ENCODE data around the gene CERT1.

CERT1 gene

GRCh38 chr5:75471193-75471592 lies 40.2 kb downstream of the CERT1 start:
- FAIRE-seq, result no peak

DNA sequence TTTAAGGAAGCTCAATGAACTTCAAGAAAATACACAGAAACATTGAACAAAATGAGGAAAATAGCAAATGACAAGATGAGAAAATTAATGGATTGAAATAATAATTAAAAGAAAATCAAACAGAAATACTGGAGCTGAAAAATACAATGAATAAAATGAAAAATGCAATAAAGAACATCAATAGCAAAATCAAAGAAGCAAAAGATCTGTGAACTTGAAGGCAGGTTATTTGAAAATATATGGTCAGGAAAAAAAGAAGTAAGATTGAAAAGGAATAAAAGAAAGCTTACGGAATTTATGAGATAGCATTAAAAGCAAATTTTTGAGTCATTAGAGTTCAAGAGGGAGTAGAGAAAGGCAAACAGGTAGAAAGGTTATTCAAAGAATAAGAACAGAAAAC lies 42.4 kb downstream of the CERT1 start:
- no peak for FAIRE-seq

DNA sequence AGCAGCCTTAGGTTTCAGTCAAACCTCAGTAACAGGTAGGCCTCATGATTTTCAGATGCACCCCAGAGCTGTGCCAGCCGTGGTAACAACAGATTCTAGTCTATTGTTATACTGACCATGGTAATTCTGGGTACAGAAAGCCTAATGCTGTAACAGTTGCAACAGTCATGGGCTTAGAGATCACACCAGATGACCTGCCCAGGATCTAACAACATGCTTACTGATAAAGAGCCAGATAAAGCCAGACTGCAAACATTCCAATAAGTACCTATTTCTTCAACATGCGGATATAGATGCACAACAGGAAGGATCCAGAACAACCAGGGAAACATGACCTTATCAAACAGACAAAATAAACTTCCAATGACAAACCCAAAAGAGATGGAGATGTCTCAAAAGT lies 42.8 kb downstream of the CERT1 start:
- FAIRE-seq, result no peak

DNA sequence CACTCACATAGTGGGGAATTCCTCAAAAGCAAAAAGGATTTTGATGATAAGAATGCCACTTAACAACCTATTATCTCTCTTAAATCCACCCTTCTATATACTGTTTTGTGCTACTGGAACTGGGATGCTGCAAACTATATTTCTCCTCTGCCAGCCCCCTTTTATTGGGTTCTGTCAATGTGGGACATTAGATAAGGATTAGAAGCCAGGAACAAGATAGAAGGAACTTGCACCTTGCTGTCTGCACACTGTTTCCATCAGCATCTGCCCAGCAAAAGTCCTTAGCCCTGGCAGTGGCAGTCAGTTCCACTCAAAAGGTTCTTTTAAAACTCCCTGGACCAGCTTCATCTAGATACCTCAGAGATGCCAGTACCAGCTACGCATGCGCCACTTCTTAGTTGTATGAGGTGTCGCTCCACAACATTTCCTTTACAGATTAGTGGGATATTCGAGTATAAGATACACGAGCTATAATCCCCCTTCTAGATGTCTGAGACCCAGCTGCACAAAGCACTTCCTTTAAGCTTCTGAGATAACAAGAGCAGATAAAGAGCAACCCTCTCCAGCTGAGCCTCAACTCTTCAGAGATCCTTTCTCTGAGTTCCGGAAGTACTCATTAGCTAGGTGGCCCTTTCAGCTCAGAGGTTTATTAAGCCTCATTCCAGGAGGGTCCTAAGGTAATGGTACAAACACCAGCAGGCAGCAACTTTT lies 45.3 kb downstream of the CERT1 start:
- no peak for FAIRE-seq

DNA sequence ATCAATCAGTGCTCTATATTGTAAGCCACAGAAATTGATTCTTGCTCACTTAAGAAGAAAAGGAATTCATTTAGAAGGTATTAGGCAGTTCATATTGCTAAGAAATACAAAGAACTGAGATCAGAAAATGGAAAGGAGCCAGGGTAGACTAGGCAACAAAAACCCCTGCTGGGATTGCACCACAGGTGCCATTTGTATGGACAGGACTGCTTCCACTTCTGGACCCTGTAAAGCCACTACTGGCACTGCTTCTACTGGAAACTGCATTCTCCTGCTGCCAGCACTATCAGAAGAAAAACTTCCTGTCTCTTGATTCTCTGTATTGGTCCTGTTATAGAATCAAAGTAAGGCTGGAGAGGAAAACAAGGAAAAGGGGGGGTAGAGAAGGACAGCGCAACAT lies 45.9 kb downstream of the CERT1 start:
- no peak for FAIRE-seq

DNA sequence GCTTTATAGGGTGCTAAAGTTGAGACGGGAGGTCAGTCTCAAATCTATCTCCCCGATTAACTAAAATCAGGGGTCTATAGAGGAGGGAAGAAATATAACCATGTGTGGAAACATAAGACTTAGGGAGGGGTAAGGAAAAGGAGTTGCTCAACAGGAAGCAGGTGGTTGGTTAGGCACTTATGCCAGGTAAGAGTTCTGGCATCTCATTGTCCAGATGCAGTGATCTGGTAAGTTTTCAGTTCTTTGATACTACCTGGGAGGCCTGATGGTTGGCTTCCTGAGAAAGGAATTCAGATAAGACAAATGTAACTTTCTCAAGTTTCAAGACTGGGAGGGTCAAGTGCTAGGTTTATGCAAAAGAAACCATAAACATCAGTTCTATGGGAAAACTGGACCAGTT lies 47.7 kb downstream of the CERT1 start:
- no peak for FAIRE-seq

DNA sequence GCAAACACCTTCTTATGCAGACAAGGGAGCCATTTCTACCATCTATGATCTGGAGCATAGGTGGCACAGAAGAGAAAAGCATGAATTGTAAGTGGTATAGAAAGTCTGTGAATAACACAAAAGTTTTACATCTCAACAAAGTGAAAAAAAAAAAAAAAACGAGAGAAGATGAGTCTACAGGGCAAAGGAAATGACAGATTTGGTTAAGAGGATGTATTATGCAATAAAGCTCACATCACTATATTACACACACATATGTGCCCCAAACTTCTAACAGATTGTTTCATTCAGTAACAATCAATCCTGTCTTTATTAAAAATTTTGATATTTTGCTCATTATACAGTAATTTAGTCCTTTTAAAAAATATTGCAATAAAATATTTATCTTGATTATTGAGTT lies 49.8 kb downstream of the CERT1 start:
- FAIRE-seq, result no peak

GRCh38 chr5:75460942-75461610 lies 50.4 kb downstream of the CERT1 start:
- FAIRE-seq, result no peak

DNA sequence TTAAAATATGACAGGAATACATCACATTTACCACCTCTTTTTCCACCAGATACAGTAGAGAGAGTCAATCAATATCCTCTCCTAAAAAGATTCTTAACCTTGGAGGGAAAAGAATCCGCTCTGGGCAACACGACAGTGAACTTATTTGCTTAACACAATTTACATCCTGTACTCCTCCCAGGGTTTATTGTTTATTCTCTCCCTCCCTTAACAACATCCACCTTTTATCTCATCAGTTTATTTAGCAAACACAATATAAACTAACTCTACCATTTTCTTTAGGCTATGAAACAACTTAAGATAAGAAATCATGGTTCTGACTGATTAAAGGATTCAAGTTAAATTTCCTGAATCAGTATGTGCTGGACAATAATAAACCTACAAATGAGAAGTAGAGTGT lies 50.9 kb downstream of the CERT1 start:
- FAIRE-seq, result no peak

GRCh38 chr5:75457691-75458090 lies 53.7 kb downstream of the CERT1 start:
- FAIRE-seq, result no peak

GRCh38 chr5:75457161-75457560 lies 54.3 kb downstream of the CERT1 start:
- FAIRE-seq, result no peak

- no peak for FAIRE-seq
Observed at GRCh38 chr5:75450069-75450468, 61.4 kb downstream of the CERT1 start.

DNA sequence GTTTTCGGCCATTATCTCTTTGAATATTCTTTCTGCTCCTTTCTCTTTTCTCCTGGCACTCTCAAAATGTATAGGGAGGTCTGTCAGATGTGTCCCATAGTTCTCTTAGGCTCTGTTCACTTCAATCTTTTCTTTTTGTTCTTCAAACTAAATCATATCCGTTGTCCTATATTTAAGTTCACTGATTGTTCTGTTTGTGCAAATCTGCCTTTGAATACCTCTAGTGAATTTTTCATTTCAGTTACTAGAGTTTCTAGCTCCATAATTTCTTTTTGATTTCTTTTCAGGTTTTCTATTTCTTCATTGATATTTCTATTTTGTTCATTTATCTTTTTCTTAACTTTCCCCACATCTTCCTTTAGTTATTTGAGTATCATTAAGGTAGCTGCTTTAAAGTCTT lies 65.4 kb downstream of the CERT1 start:
- FAIRE-seq, result no peak

- FAIRE-seq, result no peak
Observed at GRCh38 chr5:75441560-75441959, 69.9 kb downstream of the CERT1 start.

- no peak for FAIRE-seq
Observed at GRCh38 chr5:75439276-75439675, 72.2 kb downstream of the CERT1 start.

- peak; percentile 41 for FAIRE-seq
Observed at GRCh38 chr5:75438722-75439121, 72.7 kb downstream of the CERT1 start.

DNA sequence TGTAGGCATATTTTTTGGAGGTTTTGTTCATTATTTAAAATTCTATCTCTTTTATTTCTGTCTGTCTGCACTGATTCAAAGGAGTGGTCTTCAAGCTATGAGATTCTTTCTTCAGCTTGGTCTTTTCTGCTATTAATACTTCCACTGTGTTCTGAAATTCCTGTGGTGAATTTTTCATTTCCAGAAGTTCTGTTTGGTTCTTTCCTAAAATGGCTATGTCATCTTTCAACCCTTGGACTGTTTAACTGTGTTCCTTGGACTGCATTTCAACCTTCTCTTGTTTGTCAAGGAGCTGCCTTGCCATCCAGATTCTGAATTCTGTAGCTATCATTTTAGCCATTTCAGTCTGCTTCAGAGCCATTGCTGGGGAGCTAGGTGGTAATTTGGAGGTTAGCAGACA lies 76.3 kb downstream of the CERT1 start:
- FAIRE-seq, result no peak

DNA sequence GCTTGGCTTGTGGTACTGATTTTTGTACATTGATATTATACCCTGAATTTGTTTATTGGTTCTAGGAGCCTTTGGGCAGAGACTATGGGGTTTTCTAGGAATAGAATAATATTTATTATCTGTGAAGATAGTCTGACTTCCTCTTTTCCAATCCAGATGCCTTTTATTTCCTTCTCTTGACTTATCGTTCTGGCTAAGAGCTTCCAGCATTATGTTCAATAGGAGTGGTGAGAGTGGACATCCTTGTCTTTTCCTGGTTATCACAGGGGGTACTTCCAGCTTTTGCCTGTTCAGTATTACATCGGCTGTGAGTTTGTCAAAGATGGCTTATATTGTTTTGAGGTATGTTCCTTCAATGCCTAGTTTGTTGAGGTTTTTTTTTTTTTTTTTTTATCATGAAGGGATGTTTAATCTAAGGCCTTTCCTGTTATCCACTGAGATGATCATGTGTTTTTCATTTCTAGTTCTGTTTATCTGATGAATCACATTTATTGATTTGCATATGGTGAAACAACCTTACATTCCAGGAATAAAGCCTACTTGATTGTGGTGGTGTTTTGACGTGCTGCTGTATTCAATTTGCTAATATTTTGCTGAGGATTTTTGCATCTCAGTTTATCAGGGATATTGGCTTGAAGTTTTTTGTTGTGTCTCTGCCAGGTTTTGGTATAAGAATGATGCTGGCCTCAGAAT lies 77.5 kb downstream of the CERT1 start:
- no peak for FAIRE-seq

- no peak for FAIRE-seq
Observed at GRCh38 chr5:75414241-75414640, 97.2 kb downstream of the CERT1 start.

GRCh38 chr5:75412111-75412990 lies 99.1 kb downstream of the CERT1 start:
- no peak for FAIRE-seq

- FAIRE-seq, result no peak
Observed at GRCh38 chr5:75405296-75405695, 106.1 kb downstream of the CERT1 start.

- FAIRE-seq, result no peak
Observed at GRCh38 chr5:75395277-75395676, 116.2 kb downstream of the CERT1 start.

DNA sequence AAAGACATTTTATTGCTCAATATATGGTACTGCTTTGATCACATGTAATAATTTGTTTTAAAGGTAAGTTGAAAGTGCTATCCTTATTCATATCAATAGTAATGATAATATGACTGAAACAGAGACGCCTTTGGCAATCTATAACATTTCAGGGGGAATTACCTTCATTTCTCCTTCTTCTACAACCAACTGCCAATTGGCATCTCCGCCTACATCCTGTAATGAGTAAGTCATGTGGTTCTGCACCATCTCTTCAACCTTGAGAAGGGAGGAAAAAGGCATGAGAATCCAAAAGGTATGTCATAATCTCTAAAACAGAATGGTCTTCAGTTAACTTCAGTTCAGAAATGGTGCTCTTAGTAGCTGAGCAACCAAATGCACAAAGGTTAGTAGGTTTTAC lies 122.0 kb downstream of the CERT1 start:
- FAIRE-seq, result no peak

Measured in colon (tissue), 2 donors.